Measurements from ENCODE around the gene C17orf113.
A peak's percentile ranks its signal among the peaks of the same experiment; 100 is the strongest.
"Not testable (repeated sequence)": the region's sequence is repeated elsewhere in the genome, so short reads cannot be mapped to it uniquely, and the experiment has no call there.

Gene C17orf113

GRCh38 chr17:42041619-42042018, 8.8 kb downstream of the C17orf113 start:
- DNase-seq, result no peak

DNA sequence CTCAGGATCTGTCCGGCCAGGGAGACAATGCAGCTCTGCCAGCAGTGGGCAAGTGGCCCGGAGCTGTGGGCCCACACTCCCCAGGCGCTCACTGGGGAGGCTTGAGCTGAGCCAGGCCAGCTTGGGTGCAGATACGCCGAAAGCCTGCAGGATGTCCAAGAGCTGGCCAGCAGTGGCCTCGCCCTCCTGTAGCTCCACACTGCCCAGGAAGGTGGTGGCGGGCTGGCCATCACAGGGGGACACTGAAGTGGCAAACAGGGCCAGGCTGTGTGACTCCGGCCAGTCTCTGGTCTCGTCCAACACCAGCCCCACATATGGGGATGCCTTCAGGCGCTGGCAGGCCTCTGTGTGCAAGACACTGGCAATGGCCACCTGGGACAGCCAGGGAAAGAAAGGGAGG, 9.6 kb downstream of the C17orf113 start:
- no peak for DNase-seq

DNA sequence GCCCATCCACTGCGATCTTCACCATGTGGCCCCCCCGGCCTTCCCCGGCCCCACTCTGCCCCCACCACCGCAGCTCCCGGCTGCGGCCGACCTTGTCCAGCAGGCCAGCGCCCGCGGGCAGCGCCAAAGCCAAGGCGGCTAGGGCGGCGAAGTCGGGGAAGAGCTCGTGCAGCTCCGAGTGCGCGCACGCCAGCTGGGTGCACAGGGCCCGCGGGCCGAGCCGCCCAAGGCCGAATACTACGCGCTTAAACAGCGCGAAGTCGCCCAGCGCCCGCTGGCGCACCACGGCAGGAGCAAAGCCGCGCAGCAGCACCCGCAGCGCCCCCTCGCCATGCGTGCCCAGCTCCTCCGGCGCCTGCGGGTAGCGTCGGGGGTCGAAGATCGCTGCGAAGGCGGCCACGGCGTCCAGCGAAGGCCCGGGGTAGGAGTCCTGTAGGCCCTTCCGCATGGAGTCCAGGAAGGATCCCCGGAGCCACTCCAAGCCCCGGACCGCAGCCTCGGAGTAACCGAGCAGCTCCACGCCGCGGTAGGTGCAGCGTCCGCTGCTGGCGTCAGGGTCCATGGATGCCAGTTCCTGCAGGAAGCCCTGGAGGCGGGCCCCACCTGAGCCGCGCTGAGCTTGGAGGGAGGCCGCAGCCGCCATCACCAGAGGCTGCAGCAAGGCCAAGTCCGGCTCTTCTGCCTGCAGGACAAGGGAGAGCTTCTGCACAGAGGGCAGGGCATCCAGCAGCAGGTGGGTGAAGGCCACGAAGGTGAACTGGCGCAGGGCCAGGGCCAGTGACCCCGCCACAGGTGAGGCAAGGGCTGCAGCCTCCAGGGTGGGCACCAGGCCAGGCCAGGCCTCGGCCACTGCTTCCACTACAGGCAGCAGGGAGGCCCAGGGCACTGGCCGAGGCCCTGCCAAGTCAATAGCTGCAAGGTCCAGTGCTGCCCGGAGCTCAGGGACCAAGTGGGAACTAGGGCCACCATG, 10.3 kb downstream of the C17orf113 start:
- DNase-seq, result no peak

- DNase-seq, result no peak
These were observed 12.0 kb downstream of the C17orf113 start for GRCh38 chr17:42038221-42038973.

GRCh38 chr17:42034059-42034458, 16.3 kb downstream of the C17orf113 start:
- no peak for DNase-seq

- DNase-seq, result no peak
These were observed 18.8 kb downstream of the C17orf113 start for GRCh38 chr17:42031584-42031983.

DNA sequence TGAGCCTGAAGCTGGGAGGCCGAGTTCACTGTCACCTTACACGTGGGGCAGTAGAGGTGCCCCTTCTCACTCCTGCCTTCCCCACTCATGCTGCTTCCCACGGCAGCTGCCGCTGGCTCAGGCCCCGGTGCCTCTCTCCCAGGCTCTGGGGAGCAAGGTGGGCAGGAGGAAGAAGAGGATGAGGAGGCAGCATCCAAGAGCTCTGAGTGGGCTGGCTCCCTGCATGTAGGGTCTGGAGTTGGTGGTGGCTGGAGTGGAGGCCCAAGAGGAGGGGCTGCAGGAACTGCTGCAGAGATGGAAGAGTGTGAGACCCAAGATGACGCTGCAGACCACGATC, 21.6 kb downstream of the C17orf113 start:
- DNase-seq, result no peak

GRCh38 chr17:42027961-42028790, 22.2 kb downstream of the C17orf113 start:
- no peak for DNase-seq

- no peak for DNase-seq
These were observed 22.9 kb downstream of the C17orf113 start for GRCh38 chr17:42027590-42027889.

DNA sequence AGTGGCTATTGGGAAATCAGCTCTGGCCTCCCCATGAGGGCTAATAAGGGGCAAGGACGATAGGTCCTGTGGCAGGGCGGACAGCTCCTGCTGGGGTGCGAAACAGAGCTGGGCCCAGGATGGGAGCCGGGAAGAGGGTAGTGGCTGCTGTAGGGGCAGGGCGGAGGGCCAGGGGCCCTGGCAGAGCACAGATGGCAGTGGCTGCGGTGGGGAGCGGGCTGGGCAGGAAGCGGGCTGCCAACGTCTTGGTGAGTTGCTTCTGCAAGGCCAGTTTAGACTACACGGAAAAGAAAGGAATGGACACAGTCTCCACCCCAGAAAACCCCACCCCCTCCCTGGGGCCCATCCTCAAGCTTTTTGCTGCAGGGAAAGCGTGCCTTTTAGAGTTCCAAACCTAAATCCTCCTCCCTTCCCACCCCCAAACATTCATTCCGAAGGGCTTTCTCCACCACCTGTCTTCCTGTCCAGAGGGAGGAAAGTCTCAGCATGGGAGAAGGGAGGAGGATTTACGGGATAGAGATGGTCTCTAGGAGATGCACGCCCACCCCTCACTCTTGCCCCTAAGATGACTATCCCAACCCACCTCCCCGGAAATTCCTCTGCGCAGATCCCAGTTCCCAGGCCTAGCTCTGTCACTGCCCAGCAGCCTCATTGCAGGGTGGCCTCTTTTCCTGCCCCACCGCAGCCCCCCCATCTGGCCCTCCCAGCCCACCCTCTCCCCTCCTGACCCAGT, 23.4 kb downstream of the C17orf113 start:
- DNase-seq, result no peak

GRCh38 chr17:42025936-42026335, 24.5 kb downstream of the C17orf113 start:
- no peak for DNase-seq

GRCh38 chr17:42025191-42025579, 25.2 kb downstream of the C17orf113 start:
- no peak for DNase-seq

GRCh38 chr17:42023524-42024349, 26.7 kb downstream of the C17orf113 start:
- DNase-seq, result no peak

- not testable (repeated sequence) for DNase-seq
These were observed 29.6 kb downstream of the C17orf113 start for GRCh38 chr17:42020845-42021244.

DNA sequence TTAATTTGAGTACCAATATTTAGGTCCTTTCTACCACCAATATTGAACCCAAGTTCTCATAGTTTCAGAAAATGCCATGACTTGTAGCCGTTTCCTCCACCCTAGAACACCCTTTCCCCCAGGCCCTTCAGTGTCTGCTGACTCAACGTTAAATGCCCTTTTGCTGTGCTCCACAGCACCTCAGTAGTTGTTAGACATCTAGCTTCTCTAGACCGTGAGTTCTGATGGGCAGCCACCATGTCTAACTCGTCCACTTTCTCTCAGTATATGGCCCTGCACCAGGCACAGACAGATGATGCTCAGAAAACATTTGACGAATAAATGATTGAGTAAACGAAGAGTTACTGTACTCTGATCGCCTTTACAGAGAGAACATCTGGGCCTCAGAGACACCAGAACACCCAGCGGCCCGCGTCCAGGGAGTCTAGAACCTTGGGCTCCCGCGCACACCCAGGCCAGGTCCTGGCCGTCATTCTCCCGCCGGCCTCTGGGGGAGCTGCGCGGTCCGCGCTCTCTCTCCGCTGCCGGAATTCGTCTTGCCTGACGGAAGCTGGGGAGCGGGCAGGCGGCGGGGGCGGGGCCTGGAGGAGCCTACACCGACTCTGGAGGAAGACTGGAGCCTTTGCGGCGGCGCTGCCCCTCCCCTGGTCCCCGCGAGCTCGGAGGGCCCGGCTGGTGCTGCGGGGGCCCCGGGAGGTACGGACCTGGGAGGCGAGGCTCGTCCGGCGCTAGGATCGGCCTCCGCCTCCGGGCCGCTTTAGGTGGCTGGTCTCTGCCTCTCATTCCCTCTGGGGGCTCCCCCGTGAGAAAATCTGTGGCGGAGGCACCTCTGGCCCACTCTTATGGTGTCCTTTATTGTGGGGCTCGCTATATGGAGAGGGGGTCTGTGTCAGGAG, 30.6 kb downstream of the C17orf113 start, which contains the start of gene NKIRAS2:
Gene NKIRAS2, plus strand, starts transcription at position 582 of the 896 bp plus-strand sequence. CDS start 1,488 bp downstream, outside the sequence.
- peak; percentile 93 for DNase-seq

- no peak for DNase-seq
These were observed 31.4 kb downstream of the C17orf113 start for GRCh38 chr17:42018988-42019387.

DNA sequence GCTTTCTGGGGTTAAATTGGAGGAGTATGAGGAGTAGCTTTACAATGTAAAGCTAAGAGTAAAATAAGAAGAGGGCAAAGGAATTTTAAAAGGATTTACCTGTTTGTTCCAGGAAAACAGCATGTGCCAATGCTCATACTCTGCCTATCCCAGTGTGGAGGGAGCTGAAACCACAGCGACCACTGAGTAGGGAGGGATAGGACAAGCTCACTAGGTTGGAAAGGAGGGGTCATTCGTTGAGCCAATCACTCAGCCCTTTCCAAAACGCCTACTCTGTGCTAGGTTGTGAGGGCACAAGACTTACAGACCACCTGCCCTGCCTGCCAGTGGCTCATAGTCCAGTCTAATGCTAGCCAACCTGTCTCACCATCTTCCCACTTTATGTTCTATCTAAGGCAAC, 32.1 kb downstream of the C17orf113 start:
- DNase-seq, result no peak

DNA sequence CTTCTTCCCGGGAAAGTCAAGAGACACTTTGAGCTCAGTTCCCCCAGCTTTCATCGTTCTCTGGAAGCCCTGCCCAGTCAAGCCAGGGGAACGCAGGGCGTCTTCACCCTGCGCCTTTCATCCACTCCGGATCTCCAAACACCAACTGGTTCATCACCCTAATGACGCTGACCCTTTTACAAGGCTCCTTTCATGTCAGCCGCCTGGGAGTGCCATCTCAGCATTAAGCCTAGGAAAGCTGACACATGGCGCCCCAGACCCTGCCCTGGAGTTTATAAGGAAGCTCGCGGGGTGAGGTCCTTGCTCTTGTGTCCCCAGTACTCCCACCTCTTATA, 32.6 kb downstream of the C17orf113 start:
- DNase-seq, result no peak

DNA sequence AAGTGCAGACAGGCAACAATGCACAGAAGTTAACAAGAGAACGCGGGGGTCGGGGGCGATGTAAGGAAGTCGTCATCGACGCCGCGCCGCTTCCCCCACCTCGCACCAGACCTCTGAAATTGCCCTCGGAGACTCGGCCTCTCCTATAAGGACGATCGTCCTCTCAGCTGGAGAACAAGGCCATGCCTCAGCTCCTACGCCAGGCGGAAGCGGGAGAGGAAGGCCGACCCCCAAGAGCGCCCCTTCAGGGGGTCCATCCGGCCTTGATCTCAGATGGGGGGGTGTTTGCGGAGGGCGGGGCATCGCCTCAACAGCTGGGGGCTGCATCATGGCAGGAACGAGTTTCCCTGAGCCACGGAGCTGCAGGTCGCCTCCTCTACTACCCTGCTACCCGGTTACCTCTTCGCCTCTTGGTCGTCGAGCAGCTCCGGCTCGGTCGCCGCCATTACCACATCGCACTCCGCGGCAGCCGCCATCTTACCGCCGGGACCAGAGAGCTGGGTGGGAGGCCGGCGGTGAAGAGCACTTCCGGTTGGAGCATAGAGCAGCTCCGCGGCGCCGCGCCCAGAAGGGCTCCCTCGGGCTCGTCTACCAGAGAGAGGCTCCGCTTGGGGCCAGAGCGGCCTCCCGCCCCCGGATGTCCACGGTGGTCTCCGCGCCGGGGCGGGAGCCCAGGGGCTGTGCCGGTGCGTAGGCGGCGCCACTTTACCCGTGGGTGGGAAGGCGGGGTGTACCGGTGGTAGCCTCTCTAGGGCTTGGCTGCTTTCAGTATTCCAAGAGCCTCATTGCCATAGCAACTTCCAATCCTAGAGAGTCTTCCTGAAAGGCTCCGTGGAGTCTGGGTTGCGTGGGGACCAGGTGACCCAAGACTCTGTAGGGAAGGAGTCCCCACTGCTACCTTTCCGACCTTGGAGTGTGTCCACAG, 33.2 kb downstream of the C17orf113 start, which contains the start of gene DNAJC7:
Gene DNAJC7, minus strand, starts transcription at position 499 of the 925 bp plus-strand sequence. Its CDS starts 23 bp downstream, at position 476.
- DNase-seq, result peak; percentile 95
